ENCODE results near the gene KLK4.
A peak's percentile ranks its signal among the peaks of the same experiment; 100 is the strongest.
"Not testable (repeated sequence)": the region's sequence is repeated elsewhere in the genome, so short reads cannot be mapped to it uniquely, and the experiment has no call there.

KLK4 gene

GRCh38 chr19:50912727-50913716 is 1.8 kb upstream of the KLK4 start:
- no peak for DNase-seq

DNA sequence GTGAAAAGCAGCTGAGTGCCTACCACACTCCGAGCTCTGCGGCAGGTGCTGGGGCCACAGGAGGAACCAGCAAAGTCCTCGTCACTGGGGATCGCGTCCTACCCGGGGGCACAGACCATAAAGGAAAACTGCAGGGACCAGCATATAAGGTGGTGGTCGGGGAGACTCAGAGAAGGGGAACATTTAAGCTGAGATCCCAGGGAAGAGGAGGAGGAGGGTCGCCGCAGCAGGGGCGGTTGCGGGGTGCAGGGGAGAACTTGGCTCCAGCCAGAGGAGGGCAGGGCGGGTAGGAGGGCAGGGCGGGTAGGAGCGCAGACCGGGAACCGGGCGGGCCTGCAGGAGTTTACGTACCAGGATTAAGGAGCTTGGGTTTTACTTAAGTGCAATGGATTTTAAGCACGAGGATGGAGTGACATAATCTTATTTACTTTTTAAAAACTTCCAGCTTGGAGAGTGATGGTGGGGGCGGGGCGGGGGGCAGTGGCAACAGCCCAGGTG is 956 bp upstream of the KLK4 start:
- no peak for DNase-seq

DNA sequence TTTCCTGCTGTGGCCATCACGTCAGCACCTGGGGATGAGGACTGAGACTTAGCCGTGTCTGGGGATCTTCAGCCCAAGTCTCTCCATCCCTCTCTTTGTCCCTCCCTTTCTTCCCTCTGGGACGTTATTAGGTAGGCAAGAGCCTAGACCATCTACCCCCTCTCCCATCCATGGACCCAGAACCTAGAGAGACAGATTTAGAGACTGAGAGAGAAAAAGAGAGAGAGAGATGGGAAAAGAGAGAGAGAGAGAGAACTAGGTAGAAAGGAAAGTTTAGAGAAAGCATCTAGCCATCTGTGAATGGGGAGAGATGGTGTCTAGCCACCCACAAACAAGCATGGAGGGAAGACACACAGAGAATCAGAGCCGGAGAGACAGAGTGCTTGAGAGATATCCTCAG is 473 bp downstream of the KLK4 start:
- DNase-seq = no peak

GRCh38 chr19:50909240-50910070 is 1.7 kb downstream of the KLK4 start:
- DNase-seq = peak; percentile 53

GRCh38 chr19:50908336-50908735 is 2.9 kb downstream of the KLK4 start:
- DNase-seq = no peak

GRCh38 chr19:50906217-50906616 is 5.0 kb downstream of the KLK4 start:
- no peak for DNase-seq

- DNase-seq = no peak
Measured at GRCh38 chr19:50902640-50903039, 8.6 kb downstream of the KLK4 start.

- no peak for DNase-seq
Measured at GRCh38 chr19:50899569-50899968, 11.6 kb downstream of the KLK4 start.

GRCh38 chr19:50898018-50898417 is 13.2 kb downstream of the KLK4 start:
- no peak for DNase-seq

DNA sequence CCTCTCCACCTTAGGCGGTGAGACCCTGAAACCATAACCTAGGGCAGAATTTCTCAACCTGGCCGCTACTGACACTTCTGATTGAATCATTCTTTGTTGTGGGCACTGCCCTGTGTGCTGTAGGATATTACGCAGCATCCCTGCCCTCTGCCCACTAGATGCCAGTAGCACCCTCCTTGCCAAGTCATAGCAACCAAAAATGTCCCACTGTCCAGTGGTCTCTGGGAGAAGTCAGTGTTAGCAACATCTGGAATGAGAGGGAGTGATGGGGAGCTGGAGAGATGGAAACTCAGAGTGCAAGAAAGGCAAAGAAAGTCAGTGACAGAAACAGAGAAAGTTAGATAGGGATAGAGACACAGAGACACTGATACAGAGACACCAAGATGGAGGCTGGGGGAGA is 13.6 kb downstream of the KLK4 start:
- DNase-seq = no peak

GRCh38 chr19:50897191-50897607 is 14.0 kb downstream of the KLK4 start:
- DNase-seq = no peak

- DNase-seq = no peak
Measured at GRCh38 chr19:50896591-50897190, 14.5 kb downstream of the KLK4 start.

DNA sequence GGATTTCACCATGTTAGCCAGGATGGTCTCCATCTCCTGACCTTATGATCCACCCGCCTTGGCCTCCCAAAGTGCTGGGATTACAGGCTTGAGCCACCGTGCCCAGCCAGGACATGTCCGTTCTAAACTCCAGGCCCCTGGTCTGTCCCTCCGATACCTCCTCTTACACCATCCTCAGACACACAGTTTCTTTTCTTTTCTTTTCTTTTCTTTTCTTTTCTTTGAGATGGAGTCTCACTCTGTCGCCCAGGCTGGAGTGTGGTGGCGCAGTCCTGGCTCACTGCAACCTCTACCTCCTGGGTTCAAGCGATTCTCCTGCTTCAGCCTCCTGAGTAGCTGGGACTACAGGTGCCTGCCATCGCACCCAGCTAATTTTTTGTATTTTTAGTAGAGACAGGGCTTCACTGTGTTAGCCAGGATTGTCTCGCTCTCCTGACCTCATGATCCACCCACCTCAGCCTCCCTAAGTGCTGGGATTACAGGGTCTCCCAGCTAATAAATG is 15.1 kb downstream of the KLK4 start:
- not testable (repeated sequence) for DNase-seq

DNA sequence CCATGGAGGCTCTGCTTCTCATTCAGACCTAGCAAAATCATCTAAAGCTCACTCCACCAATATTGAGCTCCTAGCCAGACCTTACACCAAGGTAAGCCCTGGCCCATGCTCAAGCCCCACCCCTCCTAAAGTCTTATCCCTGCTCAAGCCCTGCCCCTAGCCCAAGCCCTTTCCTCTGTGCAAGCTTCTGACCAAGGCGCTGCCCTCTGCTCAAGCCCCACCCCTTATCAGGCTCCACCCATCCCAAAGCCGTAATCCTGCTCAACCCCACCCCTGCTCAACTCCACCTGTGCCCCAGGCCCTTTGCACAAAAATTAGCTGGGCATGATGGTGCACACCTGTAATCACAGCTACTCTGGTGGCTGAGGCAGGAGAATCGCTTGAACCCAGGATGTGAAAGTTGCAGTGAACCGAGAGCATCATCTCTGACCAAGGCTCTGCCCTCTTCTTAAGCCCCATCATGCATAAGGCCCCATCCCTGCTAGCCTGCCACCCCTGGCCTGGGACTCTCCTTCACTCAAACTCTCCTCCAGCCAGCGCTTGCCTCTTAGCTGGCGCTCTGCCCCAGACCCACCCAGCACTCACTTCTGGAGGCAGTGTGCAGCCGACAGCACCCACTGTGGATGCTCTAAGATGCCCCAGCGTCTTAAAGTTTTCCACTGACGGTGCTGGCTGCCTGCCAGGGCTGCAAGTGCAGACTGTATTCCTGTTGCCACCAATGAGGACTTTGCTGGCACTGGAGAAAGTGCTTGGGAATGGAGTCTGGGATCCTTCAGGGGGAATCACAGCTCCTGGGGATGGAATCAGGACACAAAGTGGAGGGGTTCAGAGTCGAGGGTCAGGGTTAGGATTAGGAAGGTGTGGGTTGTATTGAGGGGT is 16.5 kb downstream of the KLK4 start:
- no peak for DNase-seq

DNA sequence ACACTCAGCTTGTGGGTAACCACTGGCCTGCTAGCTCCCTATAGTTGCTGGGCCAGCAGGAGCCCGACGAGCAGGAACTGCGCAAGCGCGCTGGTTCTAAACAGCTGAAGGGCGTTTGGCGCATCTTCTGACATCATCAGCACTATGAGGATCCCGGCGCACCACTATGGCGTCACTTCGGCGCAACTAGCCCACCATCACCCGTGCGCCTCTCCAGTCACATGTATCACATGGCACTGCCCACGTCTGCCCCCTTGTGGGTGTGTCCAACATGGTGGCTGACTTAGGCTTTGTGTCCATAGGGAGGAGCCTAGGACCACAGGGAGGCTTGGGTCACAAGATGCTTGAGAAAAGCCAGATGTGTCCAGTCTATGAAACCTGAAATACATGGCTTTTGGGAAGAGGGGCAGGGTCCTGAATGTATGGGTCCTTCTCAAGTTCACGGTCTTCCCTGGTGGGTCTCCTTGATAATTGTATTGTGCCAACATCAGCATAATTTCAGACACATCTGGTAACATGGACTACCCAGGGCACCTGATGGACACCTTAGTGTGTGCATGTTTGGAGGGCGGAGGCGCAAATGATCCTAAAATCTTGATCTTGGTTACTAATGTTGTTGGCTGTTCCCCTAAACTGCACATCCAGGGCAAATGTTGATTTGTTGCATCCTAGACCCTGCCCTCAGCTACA is 18.0 kb downstream of the KLK4 start:
- no peak for DNase-seq

GRCh38 chr19:50891253-50891625 is 20.0 kb downstream of the KLK4 start:
- DNase-seq = no peak

DNA sequence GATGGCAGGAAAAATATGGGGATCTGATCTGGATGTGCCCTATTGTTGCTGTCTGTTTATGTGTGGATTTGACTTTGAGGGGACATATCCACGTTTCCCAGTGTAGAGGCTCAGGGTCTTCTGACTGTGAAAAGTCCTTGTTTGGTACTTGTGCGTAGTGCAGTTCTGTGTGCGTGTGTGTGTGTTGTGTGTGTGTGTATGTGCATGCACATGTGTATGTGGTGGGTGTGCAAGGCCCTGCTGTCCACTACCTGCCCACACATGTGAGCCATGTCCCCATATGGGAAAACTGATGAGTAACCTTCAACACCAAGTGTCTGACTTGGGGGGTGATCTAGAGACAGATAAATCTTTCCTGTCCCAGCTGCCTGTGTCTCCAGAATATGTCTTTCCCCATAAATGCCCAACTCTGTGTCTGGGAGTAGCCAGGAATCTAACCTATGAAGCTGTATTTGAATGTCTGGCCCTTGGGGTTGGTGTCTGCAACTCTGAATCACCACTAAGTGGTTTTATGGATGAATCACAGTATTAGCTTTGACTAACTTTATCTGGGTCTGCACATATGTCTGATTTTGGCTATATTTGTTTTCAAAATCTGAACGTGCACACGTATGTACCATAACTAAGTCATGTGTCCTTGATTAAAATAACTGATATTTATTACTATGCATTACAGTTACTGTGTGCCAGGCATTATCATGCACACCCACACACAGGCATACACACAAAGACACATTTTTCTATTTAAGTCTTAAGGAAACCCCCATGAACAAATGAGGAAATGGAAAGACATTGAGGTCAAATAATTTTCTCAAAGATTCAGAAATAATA is 20.6 kb downstream of the KLK4 start:
- no peak for DNase-seq

DNA sequence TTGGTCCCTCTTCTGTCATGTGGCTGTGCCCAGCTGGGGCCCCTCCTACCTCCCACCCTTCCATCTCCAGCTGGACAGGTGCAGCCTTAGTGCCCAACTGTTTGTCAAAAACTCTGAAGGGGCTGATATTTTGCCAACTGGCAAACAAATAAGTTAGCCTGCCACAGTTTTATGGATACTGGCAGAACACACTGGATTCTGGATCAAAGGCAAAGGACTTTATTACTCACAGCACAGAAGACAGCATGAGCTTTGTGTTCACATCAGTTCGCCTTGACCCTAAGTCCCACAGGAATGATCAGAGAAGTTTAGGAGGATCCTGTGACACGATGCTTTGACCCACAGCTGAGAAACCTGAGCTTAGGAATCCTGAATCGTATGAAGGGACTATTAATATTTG is 21.6 kb downstream of the KLK4 start:
- no peak for DNase-seq

GRCh38 chr19:50882188-50882587 is 29.0 kb downstream of the KLK4 start:
- DNase-seq = no peak

GRCh38 chr19:50880241-50880640 is 31.0 kb downstream of the KLK4 start:
- DNase-seq = no peak

Measured in right forelimb (tissue), 1 donor.